ENCODE data around the gene RAB26. TPM values are rescaled to one million over a fixed set of nuclear protein-coding genes. Genes with fewer than 3 reads are reported as not detected.

RAB26 gene
- total RNA-seq, 4 donors from 2014 or later = 17.9 to 33.8 (median 24.3) TPM

DNA sequence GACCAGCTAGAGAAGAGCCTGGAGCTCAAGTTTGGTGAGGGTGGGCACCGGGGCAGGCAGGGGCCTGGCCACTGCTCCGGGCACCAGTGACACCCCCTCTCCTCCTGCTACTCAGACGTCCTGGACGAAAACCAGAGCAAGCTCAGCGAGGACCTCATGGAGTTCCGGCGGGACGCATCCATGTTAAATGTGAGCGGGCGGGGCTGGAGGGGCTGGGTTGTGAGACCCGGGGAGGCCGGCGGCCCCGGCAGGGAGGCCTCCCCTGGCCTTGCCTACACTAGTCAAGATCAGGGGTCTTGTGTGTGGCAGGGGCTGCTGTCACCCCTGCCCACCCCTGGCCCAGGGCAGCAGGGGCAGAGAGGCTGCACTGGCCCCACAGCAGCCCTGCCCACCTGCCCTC, 24.9 kb downstream of the RAB26 start:
- TF ChIP-seq, protein P1, sequence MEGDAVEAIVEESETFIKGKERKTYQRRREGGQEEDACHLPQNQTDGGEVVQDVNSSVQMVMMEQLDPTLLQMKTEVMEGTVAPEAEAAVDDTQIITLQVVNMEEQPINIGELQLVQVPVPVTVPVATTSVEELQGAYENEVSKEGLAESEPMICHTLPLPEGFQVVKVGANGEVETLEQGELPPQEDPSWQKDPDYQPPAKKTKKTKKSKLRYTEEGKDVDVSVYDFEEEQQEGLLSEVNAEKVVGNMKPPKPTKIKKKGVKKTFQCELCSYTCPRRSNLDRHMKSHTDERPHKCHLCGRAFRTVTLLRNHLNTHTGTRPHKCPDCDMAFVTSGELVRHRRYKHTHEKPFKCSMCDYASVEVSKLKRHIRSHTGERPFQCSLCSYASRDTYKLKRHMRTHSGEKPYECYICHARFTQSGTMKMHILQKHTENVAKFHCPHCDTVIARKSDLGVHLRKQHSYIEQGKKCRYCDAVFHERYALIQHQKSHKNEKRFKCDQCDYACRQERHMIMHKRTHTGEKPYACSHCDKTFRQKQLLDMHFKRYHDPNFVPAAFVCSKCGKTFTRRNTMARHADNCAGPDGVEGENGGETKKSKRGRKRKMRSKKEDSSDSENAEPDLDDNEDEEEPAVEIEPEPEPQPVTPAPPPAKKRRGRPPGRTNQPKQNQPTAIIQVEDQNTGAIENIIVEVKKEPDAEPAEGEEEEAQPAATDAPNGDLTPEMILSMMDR (IDR thresholded peaks at IDR 0.05) = no peak
- no peak for TF ChIP-seq POLR2A (IDR thresholded peaks at IDR 0.05)
- H3K9me3 ChIP-seq = no peaks in the 10 kb centered on the region
- peaks cover 0 to 17% (median 0%) of the 10 kb centered on the region in 4 donors for H3K4me1 ChIP-seq
- no peaks in the 10 kb centered on the region for H3K27me3 ChIP-seq
- DNase-seq = no peak
- no peak overlapping the region for H3K27ac ChIP-seq
- H3K36me3 ChIP-seq = peaks cover 0 to 89% (median 0%) of the 10 kb centered on the region in 3 donors
- H3K4me3 ChIP-seq = no peak overlapping the region

DNA sequence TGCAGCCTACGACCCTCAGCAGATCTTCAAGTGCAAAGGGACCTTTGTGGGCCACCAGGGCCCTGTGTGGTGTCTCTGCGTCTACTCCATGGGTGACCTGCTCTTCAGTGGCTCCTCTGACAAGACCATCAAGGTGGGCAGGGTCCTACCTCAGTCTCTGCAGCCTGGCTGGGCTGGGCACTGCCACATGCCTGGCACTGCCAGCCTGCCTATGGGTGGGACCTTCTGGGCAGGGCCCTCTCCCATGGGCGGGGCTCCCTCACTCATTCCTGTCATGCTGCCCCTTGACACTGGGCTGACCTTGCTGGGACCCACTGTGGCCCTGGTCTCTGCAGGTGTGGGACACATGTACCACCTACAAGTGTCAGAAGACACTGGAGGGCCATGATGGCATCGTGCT, 25.5 kb downstream of the RAB26 start:
- no peaks in the 10 kb centered on the region for H3K9me3 ChIP-seq
- peaks cover 0 to 86% (median 0%) of the 10 kb centered on the region in 3 donors for H3K36me3 ChIP-seq
- no peak for DNase-seq

DNA sequence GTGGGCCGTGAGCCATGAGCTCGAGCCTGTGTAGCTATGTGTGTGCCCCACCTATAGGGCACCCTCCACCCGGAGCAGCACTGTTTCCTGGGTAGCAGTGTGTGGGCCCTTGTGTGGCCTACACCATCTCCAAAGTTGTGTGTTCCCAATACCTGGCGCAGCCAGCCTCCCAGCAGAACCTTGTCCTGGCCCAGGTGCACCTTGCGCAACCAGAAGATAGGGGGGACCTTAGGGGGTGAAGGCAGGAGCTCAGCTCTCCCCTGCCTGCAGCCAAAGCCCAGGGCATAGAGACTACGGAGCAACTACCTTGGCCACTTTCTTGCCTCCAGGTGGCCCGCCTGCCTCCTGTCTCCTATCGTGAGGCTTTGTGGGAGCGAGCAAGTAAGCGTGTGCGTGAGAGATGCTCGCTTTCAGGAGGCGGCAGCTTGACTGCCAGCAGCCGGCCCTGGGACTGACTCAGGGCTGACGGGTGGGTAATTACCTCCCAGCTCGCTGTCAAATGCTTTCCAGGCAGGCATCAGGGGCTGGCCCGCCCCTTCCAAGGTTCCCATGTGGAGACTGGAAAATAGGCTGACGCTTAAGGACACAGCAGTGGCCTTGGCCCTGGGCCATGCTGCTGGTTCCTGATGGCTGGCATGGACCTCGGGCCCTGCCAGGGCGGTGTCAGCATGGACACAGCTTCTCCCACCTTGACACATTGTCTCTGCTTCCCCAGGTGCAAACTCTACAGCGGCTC, 26.1 kb downstream of the RAB26 start:
- H3K9me3 ChIP-seq = no peaks in the 10 kb centered on the region
- H3K4me3 ChIP-seq = no peak overlapping the region
- no peak overlapping the region for H3K27ac ChIP-seq
- H3K36me3 ChIP-seq = peaks cover 0 to 84% (median 0%) of the 10 kb centered on the region in 3 donors
- DNase-seq = no peak
- H3K27me3 ChIP-seq = no peaks in the 10 kb centered on the region
- TF ChIP-seq, protein P1 (IDR thresholded peaks at IDR 0.05) = no peak
- no peak for TF ChIP-seq POLR2A (IDR thresholded peaks at IDR 0.05)
- H3K4me1 ChIP-seq = peaks cover 0 to 17% (median 0%) of the 10 kb centered on the region in 4 donors

More for the DNA sequence above, 25.5 kb downstream of the RAB26 start:
- H3K4me3 ChIP-seq = no peak overlapping the region
- no peak for TF ChIP-seq POLR2A (IDR thresholded peaks at IDR 0.05)
- TF ChIP-seq, protein P1 (IDR thresholded peaks at IDR 0.05) = no peak
- H3K27ac ChIP-seq = no peak overlapping the region
- peaks cover 0 to 17% (median 0%) of the 10 kb centered on the region in 4 donors for H3K4me1 ChIP-seq
- H3K27me3 ChIP-seq = no peaks in the 10 kb centered on the region

DNA sequence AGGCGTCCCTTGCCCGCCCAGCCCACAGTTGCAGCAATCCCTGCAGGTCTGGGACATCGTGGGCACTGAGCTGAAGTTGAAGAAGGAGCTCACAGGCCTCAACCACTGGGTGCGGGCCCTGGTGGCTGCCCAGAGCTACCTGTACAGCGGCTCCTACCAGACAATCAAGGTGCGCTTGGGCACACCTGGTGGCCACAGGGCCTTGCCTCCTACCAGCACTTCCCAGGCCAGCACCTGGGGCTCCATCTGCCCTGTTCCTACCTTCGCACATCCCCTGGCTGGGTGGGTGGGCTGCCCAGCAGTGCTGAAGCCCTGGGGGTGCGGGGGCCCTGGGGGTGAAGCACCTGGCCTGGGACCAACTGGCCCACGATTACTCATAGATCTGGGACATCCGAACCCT, 27.0 kb downstream of the RAB26 start:
- Histone ChIP-seq H3K27ac (no peak overlapping the region), H3K4me1 (peaks cover 0 to 17% (median 0%) of the 10 kb centered on the region in 4 donors), H3K9me3 (no peaks in the 10 kb centered on the region), H3K4me3 (no peak overlapping the region), H3K27me3 (no peaks in the 10 kb centered on the region), H3K36me3 (peaks cover 0 to 80% (median 0%) of the 10 kb centered on the region in 3 donors)
- DNase-seq = no peak
- no peak for TF ChIP-seq POLR2A (IDR thresholded peaks at IDR 0.05)
- TF ChIP-seq, protein P1 (IDR thresholded peaks at IDR 0.05) = no peak

DNA sequence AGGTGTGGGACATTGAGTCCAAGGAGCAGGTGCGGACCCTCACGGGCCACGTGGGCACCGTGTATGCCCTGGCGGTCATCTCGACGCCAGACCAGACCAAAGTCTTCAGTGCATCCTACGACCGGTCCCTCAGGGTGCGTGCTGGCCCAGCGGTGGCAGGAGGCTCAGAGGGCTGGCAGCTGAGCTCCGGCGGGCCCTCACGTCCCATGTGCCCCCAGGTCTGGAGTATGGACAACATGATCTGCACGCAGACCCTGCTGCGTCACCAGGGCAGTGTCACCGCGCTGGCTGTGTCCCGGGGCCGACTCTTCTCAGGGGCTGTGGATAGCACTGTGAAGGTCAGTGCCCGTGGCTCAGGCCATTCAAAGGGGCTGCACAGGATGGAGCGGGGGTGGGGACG, 27.6 kb downstream of the RAB26 start:
- H3K27me3 ChIP-seq = no peaks in the 10 kb centered on the region
- no peaks in the 10 kb centered on the region for H3K9me3 ChIP-seq
- DNase-seq = no peak
- peaks cover 0 to 75% (median 0%) of the 10 kb centered on the region in 3 donors for H3K36me3 ChIP-seq
- H3K4me3 ChIP-seq = no peak overlapping the region
- no peak overlapping the region for H3K27ac ChIP-seq
- peaks cover 0 to 13% (median 0%) of the 10 kb centered on the region in 4 donors for H3K4me1 ChIP-seq
- TF ChIP-seq, protein P1 (IDR thresholded peaks at IDR 0.05) = no peak
- TF ChIP-seq POLR2A (IDR thresholded peaks at IDR 0.05) = no peak
